Ovary (tissue), 3 donors: ENCODE measurements around the gene PNPLA2.

Experiments
- POLR2A ChIP-seq: fragments of 450-650 bp; IDR thresholded peaks from one replicate; pipeline ENCODE4 v1.6.1; 2017; ENCODE audit warnings: antibody characterized with exemption, mild to moderate bottlenecking, moderate library complexity
- TF ChIP-seq, protein P1 (sequence below), 3 donors: fragments of 450-650 bp in 2 of 3; fragments of 200-600 bp in 1 of 3; IDR thresholded peaks; one replicate each; pipeline versions ENCODE4 v1.5.1 to v1.8.0; 2016 to 2022; ENCODE audit warnings: antibody characterized with exemption in 3 of 3, mild to moderate bottlenecking in 1 of 3
- donor health status: DM: no; HTN: no; CAD: no.

DNA sequence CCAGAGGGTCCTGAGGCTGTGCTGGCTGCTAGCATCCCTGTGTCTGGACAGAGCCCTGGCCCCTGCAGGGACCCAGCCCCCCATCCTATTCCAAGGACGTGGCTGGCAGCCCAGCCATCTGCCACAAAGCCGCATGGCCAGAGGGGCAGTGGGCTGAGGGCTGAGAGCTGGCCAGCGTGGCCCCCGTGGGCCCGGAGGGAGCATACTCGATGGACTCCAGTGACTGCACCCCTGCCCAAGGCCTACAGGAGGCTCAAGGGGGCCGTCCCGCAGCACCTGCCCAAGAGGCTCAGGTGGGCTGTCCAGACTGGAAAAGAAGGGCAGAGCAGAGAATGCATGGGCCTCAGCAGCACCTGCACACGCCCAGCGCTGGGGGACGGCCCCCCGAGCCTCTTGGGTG, 37.1 kb downstream of the PNPLA2 start:
- TF ChIP-seq POLR2A = no peak
- TF ChIP-seq, protein P1, sequence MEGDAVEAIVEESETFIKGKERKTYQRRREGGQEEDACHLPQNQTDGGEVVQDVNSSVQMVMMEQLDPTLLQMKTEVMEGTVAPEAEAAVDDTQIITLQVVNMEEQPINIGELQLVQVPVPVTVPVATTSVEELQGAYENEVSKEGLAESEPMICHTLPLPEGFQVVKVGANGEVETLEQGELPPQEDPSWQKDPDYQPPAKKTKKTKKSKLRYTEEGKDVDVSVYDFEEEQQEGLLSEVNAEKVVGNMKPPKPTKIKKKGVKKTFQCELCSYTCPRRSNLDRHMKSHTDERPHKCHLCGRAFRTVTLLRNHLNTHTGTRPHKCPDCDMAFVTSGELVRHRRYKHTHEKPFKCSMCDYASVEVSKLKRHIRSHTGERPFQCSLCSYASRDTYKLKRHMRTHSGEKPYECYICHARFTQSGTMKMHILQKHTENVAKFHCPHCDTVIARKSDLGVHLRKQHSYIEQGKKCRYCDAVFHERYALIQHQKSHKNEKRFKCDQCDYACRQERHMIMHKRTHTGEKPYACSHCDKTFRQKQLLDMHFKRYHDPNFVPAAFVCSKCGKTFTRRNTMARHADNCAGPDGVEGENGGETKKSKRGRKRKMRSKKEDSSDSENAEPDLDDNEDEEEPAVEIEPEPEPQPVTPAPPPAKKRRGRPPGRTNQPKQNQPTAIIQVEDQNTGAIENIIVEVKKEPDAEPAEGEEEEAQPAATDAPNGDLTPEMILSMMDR (IDR thresholded peaks at IDR 0.05) = no peak
